VCaP (cell line): ENCODE results near the gene CNTN4.

ENCODE experiments used
- H3K27ac ChIP-seq: fragments of 450-650 bp; 2 replicates; pipeline ENCODE4 v1.5.1; 2017
- CTCF ChIP-seq: fragments of 450-650 bp; conservative IDR thresholded peaks from 2 replicates; pipeline ENCODE4 v1.5.1; 2017; ENCODE audit warnings: mild to moderate bottlenecking, moderate library complexity

The CNTN4 gene

GRCh38 chr3:2153547-2153946, 54.9 kb downstream of the CNTN4 start:
- no peak overlapping the region for H3K27ac ChIP-seq
- TF ChIP-seq CTCF: no peak

DNA sequence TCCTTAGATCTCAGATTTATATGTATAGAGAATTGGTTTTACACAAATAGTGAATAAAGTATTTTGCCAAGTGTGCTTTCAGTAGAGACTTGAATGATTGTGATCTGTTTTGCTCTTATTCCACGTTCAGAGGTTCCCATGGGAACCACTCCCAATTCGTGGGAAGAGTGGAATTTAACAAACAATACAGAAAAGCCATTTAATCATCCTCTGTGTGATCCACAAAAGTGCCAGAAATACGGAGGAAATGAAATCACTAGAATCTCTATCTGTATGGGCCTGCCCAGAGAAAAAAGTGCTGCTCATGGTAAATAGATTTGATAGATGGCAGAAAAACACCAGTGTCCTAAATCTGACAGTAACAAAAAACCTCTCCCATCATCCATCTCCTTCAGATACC, 56.0 kb downstream of the CNTN4 start:
- TF ChIP-seq CTCF: no peak
- no peak overlapping the region for H3K27ac ChIP-seq

- peak; percentile 41 for TF ChIP-seq CTCF
- no peak overlapping the region for H3K27ac ChIP-seq
Observed at GRCh38 chr3:2156244-2156847, 57.7 kb downstream of the CNTN4 start.

DNA sequence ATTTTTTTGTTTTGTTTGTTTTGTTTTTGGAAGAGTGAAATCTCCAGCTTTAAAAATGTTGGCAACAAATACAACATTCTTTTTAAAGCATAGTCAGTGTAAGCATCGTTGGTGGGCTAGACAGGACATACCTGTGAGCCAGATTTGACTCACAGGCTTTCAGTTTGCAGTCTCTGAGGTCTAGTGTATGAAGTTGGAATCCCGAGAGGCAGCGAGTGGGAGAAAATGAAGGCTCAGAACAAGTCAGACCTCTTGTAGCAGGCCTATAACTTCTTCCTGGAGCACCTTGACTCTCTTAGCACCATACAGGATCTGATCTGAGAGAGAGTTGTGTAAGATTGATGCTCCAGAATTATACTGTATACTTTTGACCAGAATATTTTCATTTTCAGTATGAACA, 60.2 kb downstream of the CNTN4 start:
- no peak for TF ChIP-seq CTCF

DNA sequence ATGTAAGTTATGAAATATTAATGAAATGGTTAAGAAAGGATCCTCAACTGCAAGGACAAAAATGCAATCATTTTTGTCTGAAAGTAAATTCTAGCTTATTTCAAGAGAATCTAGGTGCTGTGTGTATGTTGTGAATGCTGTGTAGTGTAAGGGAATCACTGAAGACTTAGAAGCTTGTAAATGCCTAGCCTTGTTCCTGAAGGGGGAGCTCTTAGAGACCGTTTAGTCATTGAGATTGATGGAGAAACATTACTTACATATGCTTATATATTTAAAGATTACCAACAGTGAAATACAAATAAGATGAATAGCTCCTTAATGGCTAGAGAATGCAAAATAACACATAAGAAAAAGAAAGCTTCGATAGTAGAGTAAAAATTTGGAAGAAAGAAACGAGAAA, 67.9 kb downstream of the CNTN4 start:
- TF ChIP-seq CTCF: peak; percentile 63
- H3K27ac ChIP-seq: no peak overlapping the region

More for the DNA sequence above, 60.2 kb downstream of the CNTN4 start:
- no peak overlapping the region for H3K27ac ChIP-seq

DNA sequence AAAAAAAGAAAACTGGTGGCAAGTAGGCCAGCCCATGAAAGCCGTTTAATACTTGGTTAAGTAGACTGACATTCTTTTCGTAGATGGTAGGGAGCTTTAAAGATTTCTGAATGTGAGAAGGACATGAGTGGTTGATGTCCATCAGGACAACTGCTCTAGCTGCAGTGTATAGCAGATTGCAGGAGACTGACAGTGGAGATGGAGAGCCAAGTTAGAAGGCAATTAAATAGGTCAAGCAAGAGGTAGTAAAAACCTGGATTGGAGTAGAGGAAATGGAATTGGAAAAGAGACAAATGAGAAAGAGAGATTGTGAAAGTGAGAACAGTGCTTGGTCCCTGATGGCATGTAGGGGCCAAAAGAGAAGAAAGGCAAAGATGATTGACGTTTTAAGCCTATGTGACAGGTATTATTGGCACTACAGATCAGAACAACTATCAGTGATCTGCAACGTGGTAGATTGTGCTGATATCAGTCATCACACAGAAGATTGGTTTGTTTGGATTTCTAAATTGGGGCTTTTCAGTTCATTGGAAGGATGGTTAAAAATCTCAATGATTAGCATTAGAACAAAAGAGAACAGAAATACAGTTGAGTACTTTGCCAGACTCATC, 74.0 kb downstream of the CNTN4 start:
- TF ChIP-seq CTCF: no peak
- H3K27ac ChIP-seq: peak overlapping the region; percentile 67

- H3K27ac ChIP-seq: peak overlapping the region; percentile 16; the same call in 1 of the 2 replicates
- no peak for TF ChIP-seq CTCF
Observed at GRCh38 chr3:2180634-2181033, 82.0 kb downstream of the CNTN4 start.
